WTC11 (cell line): ENCODE measurements around the gene C4orf50. TPM values are rescaled to one million over a fixed set of nuclear protein-coding genes. Genes with fewer than 3 reads are reported as not detected.

ENCODE experiments used
- ATAC-seq: fragments of 200-7000 bp; cut with Tn5 transposase; 2 replicates; pipeline ENCODE4 v1.10.0; 2021; ENCODE audit warnings: mild to moderate bottlenecking, moderate library complexity
- CTCF ChIA-PET: fragments of 300-600 bp; sonication (Branson Sonifier 250); formaldehyde crosslinking; loops from one replicate; lab custom pipeline; 2021; ENCODE audit warnings: antibody characterized with exemption; lab: Charles Lee
- POLR2A ChIA-PET: fragments of 350-600 bp; sonication (Branson Sonifier 250); formaldehyde crosslinking; loops from one replicate; lab custom pipeline; 2021; ENCODE audit warnings: antibody characterized with exemption; lab: Charles Lee
- DNase-seq: peaks from one replicate; pipeline ENCODE4 v3.0.0; 2021; ENCODE audit warnings: low spot score
- H3K27ac Mint-ChIP-seq: 2 replicates; pipeline ENCODE4 v1.8.0; 2021; ENCODE audit warnings: mixed read lengths
- H3K27me3 Mint-ChIP-seq: 2 replicates; pipeline ENCODE4 v1.8.0; 2021; ENCODE audit warnings: low read depth, mild to moderate bottlenecking, moderate library complexity, mixed read lengths
- H3K36me3 Mint-ChIP-seq: 2 replicates; pipeline ENCODE4 v1.8.0; 2021; ENCODE audit warnings: mixed read lengths
- H3K4me1 Mint-ChIP-seq: 2 replicates; pipeline ENCODE4 v1.8.0; 2022; ENCODE audit warnings: mixed read lengths
- H3K4me3 Mint-ChIP-seq: 2 replicates; pipeline ENCODE4 v1.8.0; 2021; ENCODE audit warnings: mild to moderate bottlenecking, moderate library complexity, mixed read lengths
- H3K9me3 Mint-ChIP-seq: 2 replicates; pipeline ENCODE4 v1.8.0; 2021; ENCODE audit warnings: mixed read lengths
- CBFB ChIP-seq: sonication (generic); formaldehyde crosslinking; IDR thresholded peaks from 2 replicates; pipeline ENCODE4 v1.8.1; 2022; ENCODE audit warnings: mild to moderate bottlenecking, low read depth, missing genetic modification reagents
- CREM ChIP-seq: sonication (generic); formaldehyde crosslinking; IDR thresholded peaks from 2 replicates; pipeline ENCODE4 v1.8.1; 2022; ENCODE audit warnings: mild to moderate bottlenecking, missing genetic modification reagents, moderate library complexity
- ESRRA ChIP-seq: sonication (generic); formaldehyde crosslinking; IDR thresholded peaks from 2 replicates; pipeline ENCODE4 v1.8.1; 2022; ENCODE audit warnings: mild to moderate bottlenecking, missing genetic modification reagents, borderline replicate concordance
- ETV6 ChIP-seq: sonication (generic); formaldehyde crosslinking; IDR thresholded peaks from 2 replicates; pipeline ENCODE4 v1.8.1; 2022; ENCODE audit warnings: mild to moderate bottlenecking, missing genetic modification reagents
- FOXP4 ChIP-seq: sonication (generic); formaldehyde crosslinking; IDR thresholded peaks from 2 replicates; pipeline ENCODE4 v1.8.0; 2022; ENCODE audit warnings: mild to moderate bottlenecking, missing genetic modification reagents
- GRHL2 ChIP-seq: fragments of 250-450 bp; sonication (Bioruptor Pico); IDR thresholded peaks from 2 replicates; pipeline ENCODE4 v1.8.0; 2022; ENCODE audit warnings: mild to moderate bottlenecking, moderate library complexity; ENCODE audit not compliant: insufficient replicate concordance, severe bottlenecking
- IRF1 ChIP-seq: sonication (generic); formaldehyde crosslinking; IDR thresholded peaks from 2 replicates; pipeline ENCODE4 v1.8.0; 2023; ENCODE audit warnings: missing genetic modification reagents
- JUN ChIP-seq: sonication (generic); formaldehyde crosslinking; IDR thresholded peaks from 2 replicates; pipeline ENCODE4 v1.8.0; 2023; ENCODE audit warnings: mild to moderate bottlenecking, missing genetic modification reagents
- KAT7 ChIP-seq: sonication (generic); formaldehyde crosslinking; IDR thresholded peaks from 2 replicates; pipeline ENCODE4 v1.8.1; 2023; ENCODE audit warnings: missing genetic modification reagents, mild to moderate bottlenecking, borderline replicate concordance
- NFE2L1 ChIP-seq: sonication (generic); formaldehyde crosslinking; IDR thresholded peaks from 2 replicates; pipeline ENCODE4 v1.8.1; 2023; ENCODE audit warnings: missing genetic modification reagents
- NR3C1 ChIP-seq: sonication (generic); formaldehyde crosslinking; conservative IDR thresholded peaks from 2 replicates; pipeline ENCODE4 v1.8.1; 2023; ENCODE audit warnings: low read depth, mild to moderate bottlenecking, missing genetic modification reagents
- PRDM15 ChIP-seq: sonication (generic); formaldehyde crosslinking; IDR thresholded peaks from 2 replicates; pipeline ENCODE4 v1.8.0; 2022; ENCODE audit warnings: missing genetic modification reagents
- SOX15 ChIP-seq: fragments of 250-450 bp; sonication (Bioruptor Pico); IDR thresholded peaks from 2 replicates; pipeline ENCODE4 v1.9.0; 2021; ENCODE audit warnings: mild to moderate bottlenecking
- TP53 ChIP-seq: sonication (generic); formaldehyde crosslinking; IDR thresholded peaks from 2 replicates; pipeline ENCODE4 v1.8.1; 2023; ENCODE audit warnings: mild to moderate bottlenecking, missing genetic modification reagents
- ZNF263 ChIP-seq: sonication (generic); formaldehyde crosslinking; IDR thresholded peaks from 2 replicates; pipeline ENCODE4 v1.8.1; 2022; ENCODE audit warnings: low read depth, mild to moderate bottlenecking, moderate library complexity, missing genetic modification reagents
- ZNF281 ChIP-seq: sonication (generic); formaldehyde crosslinking; IDR thresholded peaks from 2 replicates; pipeline ENCODE4 v1.8.0; 2023; ENCODE audit warnings: mild to moderate bottlenecking, missing genetic modification reagents
- ZNF396 ChIP-seq: fragments of 250-450 bp; sonication (Bioruptor Pico); IDR thresholded peaks from 2 replicates; pipeline ENCODE4 v1.8.0; 2021; ENCODE audit warnings: mild to moderate bottlenecking, moderate library complexity, borderline replicate concordance
- ZNF512 ChIP-seq: sonication (generic); formaldehyde crosslinking; IDR thresholded peaks from 2 replicates; pipeline ENCODE4 v1.8.1; 2022; ENCODE audit warnings: missing genetic modification reagents, borderline replicate concordance
- total RNA-seq: library from RNA; stranded (reverse); gene quantifications from 3 replicates; pipeline ENCODE4 v1.2.3, GENCODE V29; 2021

The C4orf50 gene
- total RNA-seq, 1 experiment from 2014 or later = 0.17 TPM

- TF ChIP-seq IRF1 (no peak), ZNF396 (CRISPR knock-in tag) (no peak), SOX15 (CRISPR knock-in tag) (no peak), ZNF281 (CRISPR knock-in tag) (no peak)
Observed at GRCh38 chr4:6028168-6028567, 9.9 kb upstream of the C4orf50 start (continued).

GRCh38 chr4:6027392-6027791 lies 9.2 kb upstream of the C4orf50 start:
- CTCF ChIA-PET = interaction anchor here (1.2 to 2.3 kb wide), 4 partner anchors 15 to 304 kb away, joined by 3 to 7 read pairs (median 5); no protein-coding TSS in a partner anchor
- Mint-ChIP-seq H3K4me3 (no peak overlapping the region), H3K4me1 (peaks cover 13% of the 10 kb centered on the region), H3K27me3 (no peaks in the 10 kb centered on the region; the same call in 1 of the 2 replicates), H3K9me3 (no peaks in the 10 kb centered on the region), H3K36me3 (no peaks in the 10 kb centered on the region), H3K27ac (no peak overlapping the region)
- no peak for ATAC-seq
- no peak for DNase-seq
- POLR2A ChIA-PET = interaction anchor here (0.6 kb wide), 2 partner anchors 439 to 572 kb away, joined by 3 to 5 read pairs; no protein-coding TSS in a partner anchor
- no peak for TF ChIP-seq NR3C1 (CRISPR knock-in tag)

- H3K4me3 Mint-ChIP-seq = no peak overlapping the region
- H3K27me3 Mint-ChIP-seq = no peaks in the 10 kb centered on the region; the same call in 1 of the 2 replicates
- peaks cover 16% of the 10 kb centered on the region for H3K4me1 Mint-ChIP-seq
- DNase-seq = no peak
- no peak for ATAC-seq
- no peaks in the 10 kb centered on the region for H3K9me3 Mint-ChIP-seq
- POLR2A ChIA-PET = no interaction called here
- no peaks in the 10 kb centered on the region for H3K36me3 Mint-ChIP-seq
- CTCF ChIA-PET = interaction anchor here (1.1 to 1.8 kb wide), 2 partner anchors 26 to 63 kb away, joined by 3 to 4 read pairs; no protein-coding TSS in a partner anchor
- H3K27ac Mint-ChIP-seq = no peak overlapping the region
- TF ChIP-seq CBFB (CRISPR knock-in tag) = no peak
- TF ChIP-seq TP53 (CRISPR knock-in tag) = no peak
- TF ChIP-seq KAT7 = no peak
- TF ChIP-seq NFE2L1 (CRISPR knock-in tag) = no peak
- TF ChIP-seq ZNF263 = no peak
- TF ChIP-seq CREM (CRISPR knock-in tag) = no peak
- no peak for TF ChIP-seq NR3C1 (CRISPR knock-in tag)
- TF ChIP-seq ETV6 = no peak
- TF ChIP-seq ZNF512 (CRISPR knock-in tag) = no peak
- no peak for TF ChIP-seq JUN (CRISPR knock-in tag)
- TF ChIP-seq FOXP4 = no peak
- no peak for TF ChIP-seq ZNF281 (CRISPR knock-in tag)
- TF ChIP-seq ESRRA (CRISPR knock-in tag) = no peak
- TF ChIP-seq PRDM15 (CRISPR knock-in tag) = no peak
- no peak for TF ChIP-seq GRHL2 (CRISPR knock-in tag)
Observed at GRCh38 chr4:6024313-6024960, 6.2 kb upstream of the C4orf50 start.
